H1 (cell line): Measurements from ENCODE around the gene DDX23. TPM values are rescaled to one million over a fixed set of nuclear protein-coding genes. Genes with fewer than 3 reads are reported as not detected.

ENCODE experiments used
- CTCF ChIA-PET: fragments of 300-600 bp; sonication (Branson Sonifier 250); formaldehyde crosslinking; loops from one replicate; lab custom pipeline; 2021; ENCODE audit not compliant: partially characterized antibody; lab: Charles Lee
- POLR2A ChIA-PET: fragments of 300-600 bp; sonication (Branson Sonifier 250); formaldehyde crosslinking; loops from one replicate; lab custom pipeline; 2021; ENCODE audit warnings: inconsistent platforms; ENCODE audit not compliant: partially characterized antibody; lab: Charles Lee
- DNase-seq, 2 experiments: peaks; one replicate each; pipeline versions ENCODE4 v3.0.0 to v3.0.0-alpha.2; 2010 to 2022; ENCODE audit warnings: low spot score in 2 of 2, low read depth in 1 of 2, mixed read lengths in 1 of 2
- FAIRE-seq: peaks from 2 replicates; lab custom pipeline; 2011; peaks lifted over from hg19 to GRCh38; lab: Jason Lieb, UNC
- H2AFZ ChIP-seq: 2 replicates; pipeline ENCODE4 v1.8.1; 2012; ENCODE audit warnings: low read length, inconsistent platforms
- H2AK5ac ChIP-seq: 2 replicates; pipeline ENCODE4 v1.6.1; 2013; ENCODE audit warnings: low read depth, low read length
- H2BK120ac ChIP-seq: replicated peaks from 2 replicates; pipeline ENCODE3; 2013; ENCODE audit warnings: low read depth, low read length, inconsistent platforms
- H2BK12ac ChIP-seq: 2 replicates; pipeline ENCODE4 v1.6.1; 2013; ENCODE audit warnings: low read depth, low read length
- H2BK15ac ChIP-seq: 2 replicates; pipeline ENCODE4 v1.6.1; 2013; ENCODE audit warnings: low read length
- H2BK20ac ChIP-seq: 2 replicates; pipeline ENCODE4 v1.6.1; 2013; ENCODE audit warnings: low read length
- H2BK5ac ChIP-seq: 2 replicates; pipeline ENCODE4 v1.6.1; 2013; ENCODE audit warnings: low read depth, low read length
- H3K14ac ChIP-seq: 2 replicates; pipeline ENCODE4 v1.6.1; 2013; ENCODE audit warnings: inconsistent platforms; ENCODE audit not compliant: insufficient read length
- H3K18ac ChIP-seq: 2 replicates; pipeline ENCODE4 v1.6.1; 2013; ENCODE audit warnings: low read length; ENCODE audit errors: extremely low read depth
- H3K23ac ChIP-seq: 2 replicates; pipeline ENCODE4 v1.6.1; 2013; ENCODE audit warnings: inconsistent platforms; ENCODE audit not compliant: insufficient read length
- H3K23me2 ChIP-seq: 2 replicates; pipeline ENCODE4 v1.6.1; 2013; ENCODE audit warnings: low read depth, low read length
- H3K27ac ChIP-seq: 2 replicates; pipeline ENCODE4 v1.6.1; 2011; ENCODE audit warnings: low read depth, low read length, inconsistent platforms
- H3K27me3 ChIP-seq, 4 experiments: replicated peaks in 1 of 4; 1 replicate in 1 of 4; 2 replicates in 3 of 4; pipeline versions ENCODE4 v1.6.1 to v1.8.1; 2011 to 2013; ENCODE audit warnings: low read length in 3 of 4, mild to moderate bottlenecking in 3 of 4, inconsistent platforms in 2 of 4, mixed read lengths in 2 of 4, moderate library complexity in 1 of 4; ENCODE audit not compliant: control insufficient read depth in 3 of 4, insufficient read depth in 3 of 4; ENCODE audit errors: extremely low read depth in 1 of 4
- H3K36me3 ChIP-seq, 4 experiments: 2 replicates each; pipeline versions ENCODE4 v1.6.1 to v1.8.1; 2011 to 2013; ENCODE audit warnings: mild to moderate bottlenecking in 4 of 4, low read length in 3 of 4, moderate library complexity in 2 of 4, control low read depth in 1 of 4, inconsistent platforms in 1 of 4; ENCODE audit not compliant: insufficient read depth in 4 of 4, control insufficient read depth in 2 of 4
- H3K4ac ChIP-seq: replicated peaks from 2 replicates; pipeline ENCODE3; 2013; ENCODE audit warnings: low read length, low read depth, mixed read lengths, inconsistent platforms; ENCODE audit not compliant: insufficient read length
- H3K4me1 ChIP-seq, 4 experiments: replicated peaks in 1 of 4; 1 replicate in 1 of 4; 2 replicates in 3 of 4; pipeline versions ENCODE4 v1.6.1 to v1.8.1; 2011 to 2013; ENCODE audit warnings: low read length in 3 of 4, inconsistent platforms in 2 of 4, mixed read lengths in 1 of 4; ENCODE audit not compliant: insufficient read depth in 4 of 4, control insufficient read depth in 3 of 4
- H3K4me2 ChIP-seq, 2 experiments: 2 replicates each; pipeline versions ENCODE4 v1.6.1 to v1.8.1; 2011 to 2013; ENCODE audit warnings: low read depth in 2 of 2, low read length in 2 of 2, control low read depth in 1 of 2, inconsistent platforms in 1 of 2, mild to moderate bottlenecking in 1 of 2; ENCODE audit not compliant: insufficient read depth in 1 of 2
- H3K4me3 ChIP-seq, 4 experiments: fragments of 200-600, 300-600 bp in 1 of 4; sonication (generic), shearing (Covaris generic), sonication (Bioruptor Twin) in 1 of 4; 2 replicates each; pipeline versions ENCODE4 v1.5.1 to v1.8.1; 2011 to 2016; ENCODE audit warnings: low read length in 4 of 4, low read depth in 3 of 4, control low read depth in 2 of 4, inconsistent platforms in 2 of 4, mild to moderate bottlenecking in 2 of 4, mixed read lengths in 1 of 4, moderate library complexity in 1 of 4; ENCODE audit not compliant: insufficient read depth in 2 of 4; ENCODE audit errors: extremely low read depth in 1 of 4
- H3K56ac ChIP-seq: replicated peaks from 2 replicates; pipeline ENCODE3; 2013; ENCODE audit warnings: low read depth, mild to moderate bottlenecking, mixed read lengths, low read length, inconsistent platforms; ENCODE audit not compliant: insufficient read length
- H3K79me1 ChIP-seq: 2 replicates; pipeline ENCODE4 v1.6.1; 2013; ENCODE audit warnings: low read depth, low read length, control low read depth
- H3K79me2 ChIP-seq, 2 experiments: 2 replicates each; pipeline versions ENCODE4 v1.6.1 to v1.8.1; 2012 to 2013; ENCODE audit warnings: low read length in 2 of 2, mild to moderate bottlenecking in 2 of 2, inconsistent platforms in 1 of 2; ENCODE audit not compliant: insufficient read depth in 2 of 2, control insufficient read depth in 1 of 2
- H3K9ac ChIP-seq, 4 experiments: replicated peaks in 1 of 4; 1 replicate in 1 of 4; 2 replicates in 3 of 4; pipeline versions ENCODE4 v1.6.1 to v1.8.1; 2011 to 2013; ENCODE audit warnings: low read depth in 3 of 4, low read length in 3 of 4, control low read depth in 2 of 4, mild to moderate bottlenecking in 2 of 4, moderate library complexity in 2 of 4, inconsistent platforms in 1 of 4; ENCODE audit errors: extremely low read depth in 1 of 4
- H3K9me3 ChIP-seq, 2 experiments: 2 replicates each; pipeline versions ENCODE4 v1.6.1 to v1.8.1; 2012 to 2013; ENCODE audit warnings: mild to moderate bottlenecking in 2 of 2, moderate library complexity in 2 of 2, control low read depth in 1 of 2, inconsistent platforms in 1 of 2, low read depth in 1 of 2, low read length in 1 of 2, mixed read lengths in 1 of 2; ENCODE audit not compliant: insufficient read depth in 2 of 2
- H4K20me1 ChIP-seq, 2 experiments: replicated peaks in 1 of 2; 2 replicates each; pipeline versions ENCODE3 to v1.8.1; 2011 to 2013; ENCODE audit warnings: inconsistent platforms in 2 of 2, low read length in 2 of 2, mild to moderate bottlenecking in 1 of 2; ENCODE audit not compliant: insufficient read depth in 2 of 2, control insufficient read depth in 1 of 2
- H4K5ac ChIP-seq: 2 replicates; pipeline ENCODE4 v1.6.1; 2013; ENCODE audit warnings: low read length, low read depth, mixed read lengths, inconsistent platforms; ENCODE audit not compliant: insufficient read length
- H4K8ac ChIP-seq: 2 replicates; pipeline ENCODE4 v1.8.0; 2013; ENCODE audit warnings: mild to moderate bottlenecking, moderate library complexity, low read length, inconsistent platforms; ENCODE audit not compliant: insufficient read depth; ENCODE audit errors: extremely low read depth
- H4K91ac ChIP-seq: replicated peaks from 2 replicates; pipeline ENCODE3; 2013; ENCODE audit warnings: low read length, mixed read lengths, inconsistent platforms; ENCODE audit not compliant: insufficient read length
- GABPA ChIP-seq: IDR thresholded peaks from 2 replicates; pipeline ENCODE4 v1.6.1; 2011; ENCODE audit warnings: mild to moderate bottlenecking, low read length, moderate library complexity, borderline replicate concordance; ENCODE audit not compliant: insufficient read depth
- POLR2AphosphoS5 ChIP-seq: IDR thresholded peaks from 2 replicates; pipeline ENCODE4 v1.6.1; 2011; ENCODE audit warnings: low read depth, low read length
- RXRA ChIP-seq: IDR thresholded peaks from 2 replicates; pipeline ENCODE4 v1.6.1; 2011; ENCODE audit warnings: low read depth, mild to moderate bottlenecking, low read length, moderate library complexity; ENCODE audit not compliant: insufficient read depth
- SIX5 ChIP-seq: IDR thresholded peaks from 2 replicates; pipeline ENCODE4 v1.6.1; 2011; ENCODE audit warnings: mild to moderate bottlenecking, low read depth, low read length
- SP4 ChIP-seq: IDR thresholded peaks from 2 replicates; pipeline ENCODE4 v1.6.1; 2012; ENCODE audit warnings: low read length, inconsistent platforms
- WGBS, 2 experiments: shearing (Covaris generic) in 1 of 2; methylation state at CpG; one replicate each; pipeline versions ENCODE4 v1.1.6 to v1.1.7; 2013 to 2015; ENCODE audit warnings: low lambda C conversion rate in 2 of 2, mixed read lengths in 2 of 2, inconsistent platforms in 1 of 2, low coverage in 1 of 2, missing lambda C conversion rate in 1 of 2; ENCODE audit not compliant: insufficient replicate concordance in 2 of 2, insufficient coverage in 1 of 2, insufficient read length in 1 of 2; ENCODE audit errors: extremely low coverage in 1 of 2, missing lambda C conversion rate in 1 of 2; 5-methylcytosine and 5-hydroxymethylcytosine counted together
- long read RNA-seq, 2 experiments: library from RNA in 1 of 2; library from capped mRNA in 1 of 2; stranded (forward); transcript quantifications; one replicate each; pipeline ENCODE4 v2.0.0, GENCODE V29; 2021; ENCODE audit warnings: inconsistent platforms in 1 of 2
- polyA minus RNA-seq, 3 experiments: library from RNA; depleted of rRNA, polyadenylated mRNA; stranded (reverse); fragments of >200 nt; gene quantifications; 1 replicate in 2 of 3; 2 replicates in 1 of 3; pipeline ENCODE4 v1.2.3, GENCODE V29; 2011
- polyA plus RNA-seq, 7 experiments: library from polyadenylated mRNA; depleted of rRNA in 3 of 7; stranded (reverse) in 5 of 7; unstranded in 2 of 7; fragments of >200 nt in 5 of 7; fragments of 200-250 nt in 2 of 7; gene quantifications; 1 replicate in 5 of 7; 2 replicates in 1 of 7; 4 replicates in 1 of 7; pipeline versions ENCODE4 v1.2.1 to v1.2.3, GENCODE V29; 2011 to 2013; ENCODE audit warnings: missing spikeins in 2 of 7, mixed read lengths in 2 of 7
- total RNA-seq: library from RNA; stranded (reverse); fragmentation: NEBNext Ultra II Directional; extraction: Animal tissue kit (Norgen Biotek cat#: 25700); gene quantifications from 2 replicates; pipeline ENCODE4 v1.2.1, GENCODE V29; 2021
- TF ChIP-seq, protein P1 (sequence below): IDR thresholded peaks from 2 replicates; pipeline ENCODE4 v1.6.1; 2012; ENCODE audit warnings: inconsistent platforms

Gene DDX23
- total RNA-seq (98.1 and 107 TPM in 2 replicates), polyA plus RNA-seq (2011; rRNA removed) (43.4 and 43.5 TPM in 2 replicates), polyA minus RNA-seq (2011; rRNA and poly(A)+ RNA removed) (57.7 and 58.0 TPM in 2 replicates)
- 68.7 TPM for polyA plus RNA-seq (2011; cell fraction: cytosol; rRNA removed)
- 122 TPM for polyA plus RNA-seq (2011; cell fraction: nucleus; rRNA removed)
- polyA plus RNA-seq (2012, experiment 1 of 2) = 98.3 to 156 TPM (median 103 TPM) in 4 replicates
- polyA plus RNA-seq (2012, experiment 2 of 2) = 30.8 TPM
- polyA plus RNA-seq (2013, experiment 1 of 2) = 67.8 TPM
- polyA plus RNA-seq (2013, experiment 2 of 2) = 65.2 TPM
- 26.0 TPM for polyA minus RNA-seq (2011; cell fraction: cytosol; rRNA and poly(A)+ RNA removed)
- 48.6 TPM for polyA minus RNA-seq (2011; cell fraction: nucleus; rRNA and poly(A)+ RNA removed)
- long read RNA-seq, experiment 1, partial matches to known transcripts = 51 of 68 reads
- long read RNA-seq, experiment 1, other reads (novel, unspliced or antisense) = 15 of 68 reads
- long read RNA-seq, experiment 2, transcript DDX23-201 (17 exons, 3,248 nt) = major isoform, 9 of 34 reads
- long read RNA-seq, experiment 2, partial matches to known transcripts = 21 of 34 reads
- long read RNA-seq, experiment 2, other reads (novel, unspliced or antisense) = 4 of 34 reads

DNA sequence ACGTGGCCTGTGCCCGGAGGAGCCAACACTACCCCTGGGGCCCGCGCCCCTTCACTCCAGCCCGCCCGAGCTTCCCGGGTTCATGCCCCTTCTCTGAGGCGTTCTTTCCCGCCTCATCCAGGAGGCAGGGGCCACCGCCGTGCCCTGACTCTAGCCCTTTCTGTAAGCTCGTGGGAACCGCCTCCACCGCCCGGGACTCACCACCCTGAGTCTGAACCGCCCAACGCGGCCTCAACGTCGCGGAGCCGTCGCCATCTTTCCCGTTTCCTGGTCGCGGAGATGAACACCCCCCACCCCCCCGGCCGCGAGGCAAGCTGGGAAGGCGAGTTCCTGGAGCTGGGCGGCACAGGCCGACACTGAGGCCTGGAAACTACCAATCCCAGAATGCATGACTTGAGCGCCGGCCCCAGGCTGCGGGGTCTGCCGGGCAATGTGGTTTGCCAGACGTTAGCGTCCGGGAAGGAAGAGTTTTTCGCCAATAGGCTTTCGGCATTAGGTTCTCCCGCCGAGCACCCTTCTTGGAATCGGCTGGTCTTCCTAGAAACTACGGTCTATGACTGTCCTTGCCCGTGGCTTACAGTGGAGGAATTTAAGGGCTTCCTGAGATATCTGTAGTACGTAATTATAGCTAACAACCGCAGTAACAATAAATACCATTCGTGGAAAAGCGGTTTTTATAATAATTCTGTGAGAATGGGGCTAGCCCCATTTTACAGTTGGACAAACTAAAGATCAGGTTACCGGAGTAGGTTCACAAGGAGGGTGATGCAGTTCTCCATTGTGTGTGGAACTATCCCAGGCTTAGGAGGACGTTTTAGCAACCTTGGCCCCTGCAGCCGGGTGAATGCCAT lies at the start of gene DDX23:
Gene DDX23 (minus strand): TSS at position 281 of the 851 bp plus-strand sequence. CDS start 6,381 bp downstream, outside the sequence.
- peak within 1 kb of the TSS; percentile 66 to 68 for H3K4me2 ChIP-seq
- H3K4me1 ChIP-seq = peaks cover 0 to 10% (median 7%) of the 10 kb centered on the region in 4 experiments; a peak in 5 of 7 replicates
- H3K9me3 ChIP-seq = no peaks in the 10 kb centered on the region
- no peak within 1 kb of the TSS for H3K14ac ChIP-seq
- peaks cover 0 to 1% of the 10 kb centered on the region in 2 experiments for H4K20me1 ChIP-seq
- peaks cover 13 to 35% of the 10 kb centered on the region in 2 experiments for H3K79me2 ChIP-seq
- H3K9ac ChIP-seq = peak within 1 kb of the TSS; percentile 82 to 97 (median 90)
- peak within 1 kb of the TSS; percentile 49 for H4K5ac ChIP-seq
- H3K79me1 ChIP-seq = peaks cover 3% of the 10 kb centered on the region; the same call in 1 of the 2 replicates
- H3K36me3 ChIP-seq = peaks cover 0 to 3% (median under 1%) of the 10 kb centered on the region in 4 experiments; a peak in 1 of 8 replicates
- peak within 1 kb of the TSS; percentile 53; the same call in 1 of the 2 replicates for H2BK20ac ChIP-seq
- peak within 1 kb of the TSS; percentile 96 for H2BK5ac ChIP-seq
- H3K23ac ChIP-seq = no peak within 1 kb of the TSS
- peak within 1 kb of the TSS; percentile 77 for H2BK12ac ChIP-seq
- WGBS, 2 experiments = 3% methylated on average over 51 of the region's 53 CpGs; no CpG with 5 or more reads in 1 of the 2 experiments
- peak within 1 kb of the TSS; percentile 85 for H3K27ac ChIP-seq
- peak within 1 kb of the TSS; percentile 64; the same call in 1 of the 2 replicates for H2AFZ ChIP-seq
- H2BK15ac ChIP-seq = peak within 1 kb of the TSS; percentile 95
- no peak within 1 kb of the TSS for H2AK5ac ChIP-seq
- H3K56ac ChIP-seq = peak within 1 kb of the TSS; percentile 49
- ChIA-PET POLR2A (interaction anchor here (0.6 to 22.9 kb wide), 16 partner anchors 12 to 181 kb away, joined by 3 to 651 read pairs (median 4); partner anchors contain the start of genes ARF3, FKBP11 and RND1), CTCF (interaction anchor here (0.6 to 26.4 kb wide), 25 partner anchors 9 to 517 kb away, joined by 3 to 678 read pairs (median 7); partner anchors contain the start of genes FKBP11, RND1 and WNT1)
- H3K27me3 ChIP-seq = no peaks in the 10 kb centered on the region
- H3K23me2 ChIP-seq = peaks cover 3% of the 10 kb centered on the region; the same call in 1 of the 2 replicates
- H3K18ac ChIP-seq = 0 out of 2 replicates have a peak within 1 kb of the TSS, but pooled peaks have one; percentile 89
- H2BK120ac ChIP-seq = no peak within 1 kb of the TSS
- FAIRE-seq (peak; percentile 24), DNase-seq (peak; percentile 82 to 91)
- H4K8ac ChIP-seq = peak within 1 kb of the TSS; percentile 99; the same call in 1 of the 2 replicates
- peak within 1 kb of the TSS; percentile 88 to 100 (median 98) for H3K4me3 ChIP-seq
- peak within 1 kb of the TSS; percentile 84 for H4K91ac ChIP-seq
- H3K4ac ChIP-seq = peak within 1 kb of the TSS; percentile 64
- TF ChIP-seq SIX5 (peak; percentile 99), GABPA (no peak), RXRA (no peak), SP4 (peak; percentile 60; the same call in 1 of the 2 replicates), POLR2AphosphoS5 (peak; percentile 89)
- TF ChIP-seq, protein P1, sequence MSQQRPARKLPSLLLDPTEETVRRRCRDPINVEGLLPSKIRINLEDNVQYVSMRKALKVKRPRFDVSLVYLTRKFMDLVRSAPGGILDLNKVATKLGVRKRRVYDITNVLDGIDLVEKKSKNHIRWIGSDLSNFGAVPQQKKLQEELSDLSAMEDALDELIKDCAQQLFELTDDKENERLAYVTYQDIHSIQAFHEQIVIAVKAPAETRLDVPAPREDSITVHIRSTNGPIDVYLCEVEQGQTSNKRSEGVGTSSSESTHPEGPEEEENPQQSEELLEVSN = peak; percentile 48; the same call in 1 of the 2 replicates
